IPS-18c (cell line): ENCODE results near the gene C11orf98.
"Not testable (repeated sequence)": the region's sequence is repeated elsewhere in the genome, so short reads cannot be mapped to it uniquely, and the experiment has no call there.

ENCODE experiments used
- H3K4me3 ChIP-seq: 2 replicates; pipeline ENCODE4 v1.7.0; 2013; ENCODE audit warnings: low read depth, mild to moderate bottlenecking, low read length, moderate library complexity; ENCODE audit not compliant: insufficient read depth
- H3K9me3 ChIP-seq: one replicate; pipeline ENCODE4 v1.6.1; 2013; ENCODE audit warnings: mild to moderate bottlenecking, low read length, moderate library complexity; ENCODE audit not compliant: control insufficient read depth, insufficient read depth

Gene C11orf98

DNA sequence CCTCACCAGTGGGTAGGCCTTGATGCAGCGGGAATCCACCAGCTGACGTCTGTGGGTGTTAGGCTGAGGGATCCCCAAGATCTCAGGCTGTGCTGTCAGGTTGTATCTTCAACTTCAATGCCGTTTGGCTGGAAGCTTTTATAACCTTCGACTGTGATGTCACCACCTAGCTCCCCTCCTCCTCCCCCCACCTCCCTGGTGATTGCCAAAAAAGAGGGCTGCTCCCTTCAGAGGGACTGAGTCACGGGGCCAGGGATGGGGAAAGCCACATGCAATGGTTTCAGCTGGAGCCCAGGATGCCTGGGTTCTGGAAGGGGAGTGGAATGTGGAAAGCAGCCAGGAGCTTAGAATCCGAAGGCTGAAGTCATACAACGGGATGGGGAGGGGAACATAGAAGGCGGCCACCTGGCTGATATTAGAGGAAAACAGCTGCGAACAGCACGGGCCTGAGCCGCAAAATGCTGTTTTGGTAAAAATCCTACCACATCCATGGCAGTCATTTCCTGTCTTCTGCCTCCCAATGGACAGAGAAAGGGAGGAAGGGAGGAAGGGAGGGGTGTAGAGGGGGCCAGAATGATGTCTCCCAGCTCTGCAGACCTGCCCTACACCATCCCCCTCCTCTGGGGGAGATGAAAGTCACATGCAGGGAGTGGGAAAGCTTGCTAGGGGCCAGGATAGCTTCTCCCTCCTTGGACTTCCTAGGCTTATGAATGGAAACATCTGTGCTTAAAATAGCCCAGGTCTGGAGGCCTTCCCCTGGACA, 24.6 kb upstream of the C11orf98 start, which contains the start of gene LRRN4CL:
LRRN4CL (minus strand) TSS at position 110 of the 763 bp plus-strand sequence. CDS start 1,022 bp downstream, outside the sequence.
- no peak within 1 kb of the TSS; the same call in 1 of the 2 replicates for H3K4me3 ChIP-seq
- H3K9me3 ChIP-seq: peaks cover 2% of the 10 kb centered on the region

DNA sequence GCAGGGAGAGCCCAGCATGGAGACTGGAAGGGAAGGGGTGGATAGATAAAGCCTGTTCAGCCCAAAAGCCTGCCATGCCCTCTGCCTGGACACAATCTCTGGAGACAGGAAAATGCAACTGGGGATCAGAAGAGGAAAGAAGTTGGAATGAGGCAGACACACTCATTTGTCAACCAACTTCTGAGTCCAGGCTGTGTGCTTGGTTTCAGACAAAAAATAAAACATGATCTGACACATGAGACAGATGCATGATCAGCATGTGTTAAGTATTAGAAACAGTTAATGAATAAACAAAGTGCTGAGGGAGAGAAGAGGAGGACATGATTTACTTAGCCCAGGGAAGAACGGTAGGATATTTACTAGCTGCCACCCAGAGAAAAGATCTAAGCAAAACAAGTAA, 23.5 kb upstream of the C11orf98 start:
- H3K4me3 ChIP-seq: no peak overlapping the region; the same call in 1 of the 2 replicates
- no peaks in the 10 kb centered on the region for H3K9me3 ChIP-seq

DNA sequence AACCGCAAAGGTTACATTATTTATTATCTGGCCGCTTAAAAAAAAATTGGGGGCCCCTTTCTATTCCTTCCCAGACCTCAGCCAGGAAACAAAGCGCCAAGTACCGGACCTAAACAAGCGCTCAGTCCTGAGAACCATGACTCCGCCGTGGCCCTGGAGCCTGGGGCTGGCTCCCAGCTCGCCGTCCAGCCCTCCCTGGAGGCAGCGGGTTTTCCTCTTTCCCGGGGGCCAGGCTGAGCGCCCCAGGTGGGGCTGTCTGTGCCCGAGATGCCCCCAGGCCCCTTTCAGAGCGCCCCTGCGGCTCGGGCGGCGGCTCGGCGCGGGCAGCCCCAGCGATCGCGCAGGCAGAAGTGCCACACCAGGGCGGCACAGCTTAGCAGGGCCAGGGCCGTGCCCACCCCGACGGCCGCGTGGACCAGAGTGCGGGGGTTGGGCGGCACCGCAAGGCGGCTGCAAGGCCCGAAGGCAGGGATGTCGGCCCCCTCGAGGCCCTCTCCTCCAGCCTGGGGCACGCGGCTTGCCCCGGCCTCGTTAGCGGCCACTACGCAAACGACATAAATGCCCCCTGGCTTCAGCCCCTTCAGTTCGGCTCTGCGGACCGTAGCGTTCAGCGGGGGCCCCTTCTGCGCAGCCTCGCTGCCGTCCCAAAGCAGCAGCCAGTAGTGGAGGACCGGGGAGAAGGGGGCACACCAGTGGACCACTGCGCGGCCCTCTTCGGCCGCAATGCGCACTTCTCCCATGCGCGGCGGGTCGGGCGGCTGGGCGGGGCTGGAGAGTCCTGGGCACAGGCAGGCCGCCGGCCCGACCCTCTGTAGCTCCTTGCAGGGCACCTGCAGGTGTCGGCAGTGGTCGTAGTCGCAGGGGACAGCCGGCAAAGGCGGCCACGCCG, 22.7 kb upstream of the C11orf98 start:
- H3K9me3 ChIP-seq: no peaks in the 10 kb centered on the region
- H3K4me3 ChIP-seq: no peak overlapping the region; the same call in 1 of the 2 replicates

DNA sequence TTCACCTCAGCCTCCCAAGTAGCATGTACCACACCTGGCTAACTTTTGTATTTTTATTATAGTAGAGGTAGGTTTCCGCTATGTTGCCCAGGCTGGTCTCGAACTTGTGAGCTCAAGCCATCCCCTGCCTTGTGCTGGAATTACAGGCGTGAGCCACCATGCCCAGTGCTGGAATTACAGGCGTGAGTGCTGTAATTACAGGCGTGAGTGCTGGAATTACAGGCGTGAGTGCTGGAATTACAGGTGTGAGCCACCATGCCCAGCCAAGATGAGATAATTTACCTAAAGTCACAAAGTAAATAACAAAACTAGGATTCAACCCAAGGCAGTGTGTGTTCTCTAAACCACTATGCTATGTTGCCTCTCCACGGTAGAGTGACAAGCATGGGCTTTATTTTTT, 17.5 kb upstream of the C11orf98 start:
- H3K4me3 ChIP-seq: no peak overlapping the region
- H3K9me3 ChIP-seq: no peaks in the 10 kb centered on the region

DNA sequence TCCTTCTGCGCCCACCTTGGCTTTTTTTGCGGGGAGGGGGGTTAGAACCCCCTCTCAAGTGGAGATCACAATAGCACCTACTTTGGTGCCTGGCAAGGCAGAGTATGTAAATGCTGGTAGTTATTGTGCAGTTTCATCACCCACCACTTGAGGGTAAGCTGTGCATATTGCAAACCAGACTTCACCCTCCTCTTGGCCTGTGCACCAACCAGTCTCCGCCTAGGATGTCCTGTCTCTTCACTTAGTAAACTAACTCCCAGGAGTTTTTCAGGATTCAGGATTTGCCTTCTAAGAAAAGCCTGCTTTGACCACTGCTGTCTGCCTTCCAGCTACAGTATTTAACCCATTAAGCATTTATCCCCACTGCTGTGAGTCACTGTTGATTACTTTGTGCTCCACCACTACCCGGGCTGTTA, 15.8 kb upstream of the C11orf98 start:
- H3K4me3 ChIP-seq: no peak overlapping the region

DNA sequence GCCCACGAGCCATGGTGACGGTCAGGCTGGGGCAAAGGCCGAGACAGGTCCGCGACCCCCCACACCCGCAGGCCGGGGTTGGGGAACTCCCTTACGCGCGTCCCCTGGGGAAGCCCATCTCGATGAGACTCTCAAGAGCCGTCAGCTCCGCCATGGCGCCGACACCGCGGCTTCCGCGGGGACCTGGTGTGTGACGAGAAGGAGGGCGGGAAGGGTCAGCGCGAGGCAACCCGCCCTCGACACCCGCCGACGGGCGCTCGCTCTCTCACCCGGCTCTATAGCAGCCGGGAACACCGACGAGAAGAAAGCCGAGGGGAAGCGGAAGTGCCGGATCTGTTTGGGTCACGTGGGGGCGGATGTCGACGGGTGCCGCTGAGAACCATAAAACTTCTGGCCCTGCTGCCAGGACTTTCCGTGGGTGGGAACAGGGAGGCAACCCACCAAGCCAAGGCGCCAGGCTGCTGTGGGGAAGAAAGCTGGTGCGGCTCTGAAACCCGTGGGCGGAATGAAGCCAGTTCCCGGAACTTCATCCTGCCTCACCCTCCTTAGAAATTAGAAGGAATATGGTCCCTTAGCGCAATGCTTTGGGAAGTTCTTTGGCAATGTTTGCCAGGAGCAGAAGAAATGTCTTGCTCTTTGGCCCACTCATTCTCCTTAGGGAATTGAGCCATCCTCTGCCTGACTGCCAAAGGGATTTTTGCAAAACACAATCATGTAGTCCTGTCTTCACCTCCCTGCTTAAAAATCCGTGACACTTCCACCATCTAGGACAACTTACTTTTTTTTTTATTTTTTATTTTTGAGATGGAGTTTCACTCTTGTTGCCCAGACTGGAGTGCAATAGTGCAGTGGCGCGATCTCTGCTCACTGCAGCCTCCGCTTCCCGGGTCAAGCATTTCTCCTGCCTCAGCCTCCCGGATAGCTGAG, 14.0 kb upstream of the C11orf98 start, which contains the start of gene UBXN1:
UBXN1 (minus strand) TSS at position 304 of the 927 bp plus-strand sequence; CDS start at position 154, 150 bp downstream.
- H3K9me3 ChIP-seq: no peaks in the 10 kb centered on the region
- peak within 1 kb of the TSS; percentile 94 for H3K4me3 ChIP-seq

More for the DNA sequence above, 15.8 kb upstream of the C11orf98 start:
- no peaks in the 10 kb centered on the region for H3K9me3 ChIP-seq

DNA sequence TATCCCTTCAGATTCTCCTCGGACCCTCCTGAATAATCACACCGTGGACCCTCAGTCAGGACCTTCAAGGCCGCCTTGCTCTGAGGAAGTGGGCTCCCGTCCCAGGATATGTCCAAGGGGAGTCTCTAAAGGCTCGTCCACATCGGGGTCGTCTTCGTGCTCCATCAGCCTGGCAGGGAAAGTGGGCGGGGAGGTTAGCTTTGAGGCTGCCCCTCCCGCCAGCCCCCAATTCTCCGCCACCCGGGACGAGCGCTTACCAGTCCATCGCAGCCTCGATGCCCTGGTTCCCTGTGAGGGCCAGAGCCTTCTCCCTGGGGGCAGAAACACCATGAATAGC, 13.4 kb upstream of the C11orf98 start:
- Histone ChIP-seq H3K4me3 (peak overlapping the region; percentile 94), H3K9me3 (no peaks in the 10 kb centered on the region)

DNA sequence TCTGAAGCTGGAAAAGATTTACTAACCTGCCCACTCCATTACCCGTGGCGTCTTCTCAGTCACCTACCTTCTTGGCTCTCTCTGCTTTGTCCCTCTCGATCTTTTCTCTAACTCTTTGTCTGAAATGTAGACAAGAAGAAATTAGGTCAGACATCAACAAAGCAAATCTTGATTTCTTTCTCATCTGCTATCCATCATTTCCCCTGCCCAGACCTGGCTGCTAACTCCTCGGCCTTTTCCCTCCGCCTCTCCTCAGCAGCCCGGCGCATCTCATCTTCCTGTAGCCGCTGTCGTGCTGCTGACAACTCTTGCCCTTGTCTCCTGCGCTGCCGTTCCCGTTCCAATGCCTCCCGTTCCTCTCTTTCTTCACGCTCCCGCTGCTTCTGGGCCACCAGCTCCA, 12.7 kb upstream of the C11orf98 start:
- H3K9me3 ChIP-seq: no peaks in the 10 kb centered on the region
- no peak overlapping the region for H3K4me3 ChIP-seq

DNA sequence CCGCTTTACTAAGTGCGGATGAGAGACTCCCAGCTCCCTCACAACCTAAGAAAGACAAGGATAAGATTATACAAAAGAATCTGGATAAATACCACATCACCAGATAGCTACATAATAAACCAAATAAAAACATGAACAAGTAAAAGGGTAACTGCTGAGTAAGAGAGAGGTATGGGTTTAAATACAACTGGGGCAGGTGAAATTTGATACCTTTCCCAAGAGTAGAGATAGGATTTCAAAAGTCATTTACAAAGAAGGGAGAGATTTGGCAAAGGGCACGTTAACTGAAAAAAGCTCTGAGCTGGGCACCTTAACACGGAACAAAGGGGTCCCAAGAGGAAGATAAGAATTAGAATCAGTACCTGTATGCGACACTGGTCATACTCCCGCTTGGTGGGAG, 12.1 kb upstream of the C11orf98 start:
- Histone ChIP-seq H3K9me3 (no peaks in the 10 kb centered on the region), H3K4me3 (no peak overlapping the region)

DNA sequence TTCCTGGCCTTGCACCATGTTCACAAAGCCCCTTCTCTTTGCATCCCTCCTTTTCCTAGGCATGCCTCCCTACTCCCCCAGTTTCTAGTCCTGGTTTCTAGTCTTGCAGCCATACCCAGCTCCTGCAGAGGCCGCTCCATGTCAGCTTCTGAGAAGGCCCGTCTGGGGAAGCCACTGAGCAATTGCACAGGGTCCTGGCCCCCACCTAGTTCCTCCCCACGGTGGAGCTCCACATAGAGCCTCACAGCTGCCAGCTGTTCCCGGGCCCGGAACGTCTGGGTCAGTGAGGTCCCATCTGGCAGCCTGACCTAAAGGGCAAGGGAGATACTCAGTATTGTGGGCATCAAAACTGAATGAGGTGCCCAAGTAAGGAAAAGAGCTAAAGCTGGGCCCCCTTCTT, 11.7 kb upstream of the C11orf98 start:
- H3K9me3 ChIP-seq: no peaks in the 10 kb centered on the region
- no peak overlapping the region for H3K4me3 ChIP-seq

DNA sequence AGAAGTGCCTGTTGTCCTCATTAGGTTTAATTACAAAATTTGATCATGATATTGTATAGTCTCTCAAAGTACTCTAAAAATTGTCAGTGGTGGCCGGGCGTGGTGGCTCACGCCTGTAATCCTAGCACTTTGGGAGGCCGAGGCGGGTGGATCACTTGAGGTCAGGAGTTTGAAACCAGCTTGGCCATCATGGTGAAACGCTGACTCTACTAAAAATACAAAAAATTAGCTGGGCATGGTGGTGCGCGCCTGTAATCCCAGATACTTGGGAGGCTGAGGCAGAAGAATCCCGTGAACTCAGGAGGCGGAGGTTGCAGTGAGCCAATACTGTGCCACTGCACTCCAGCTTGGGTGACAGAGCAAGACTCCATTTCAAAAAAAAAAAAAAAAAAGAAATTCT, 10.4 kb upstream of the C11orf98 start:
- not testable (repeated sequence) for H3K4me3 ChIP-seq, H3K9me3 ChIP-seq

DNA sequence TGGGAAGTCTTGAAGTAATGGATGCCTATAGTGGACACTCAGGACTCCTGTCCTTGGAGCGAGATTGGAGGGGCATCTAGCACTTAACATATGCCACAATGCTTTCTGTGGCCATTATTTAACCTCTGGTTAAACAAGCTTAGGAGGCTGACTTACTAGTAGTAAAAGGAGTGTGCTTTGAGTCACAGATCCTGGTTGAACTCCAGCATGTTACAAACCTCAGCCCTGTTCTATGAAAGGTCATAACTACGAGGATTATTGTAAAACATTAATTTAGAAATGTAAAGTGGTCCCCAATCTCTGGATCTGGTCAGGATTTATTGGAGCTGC, 8.2 kb upstream of the C11orf98 start:
- no peak overlapping the region for H3K4me3 ChIP-seq

DNA sequence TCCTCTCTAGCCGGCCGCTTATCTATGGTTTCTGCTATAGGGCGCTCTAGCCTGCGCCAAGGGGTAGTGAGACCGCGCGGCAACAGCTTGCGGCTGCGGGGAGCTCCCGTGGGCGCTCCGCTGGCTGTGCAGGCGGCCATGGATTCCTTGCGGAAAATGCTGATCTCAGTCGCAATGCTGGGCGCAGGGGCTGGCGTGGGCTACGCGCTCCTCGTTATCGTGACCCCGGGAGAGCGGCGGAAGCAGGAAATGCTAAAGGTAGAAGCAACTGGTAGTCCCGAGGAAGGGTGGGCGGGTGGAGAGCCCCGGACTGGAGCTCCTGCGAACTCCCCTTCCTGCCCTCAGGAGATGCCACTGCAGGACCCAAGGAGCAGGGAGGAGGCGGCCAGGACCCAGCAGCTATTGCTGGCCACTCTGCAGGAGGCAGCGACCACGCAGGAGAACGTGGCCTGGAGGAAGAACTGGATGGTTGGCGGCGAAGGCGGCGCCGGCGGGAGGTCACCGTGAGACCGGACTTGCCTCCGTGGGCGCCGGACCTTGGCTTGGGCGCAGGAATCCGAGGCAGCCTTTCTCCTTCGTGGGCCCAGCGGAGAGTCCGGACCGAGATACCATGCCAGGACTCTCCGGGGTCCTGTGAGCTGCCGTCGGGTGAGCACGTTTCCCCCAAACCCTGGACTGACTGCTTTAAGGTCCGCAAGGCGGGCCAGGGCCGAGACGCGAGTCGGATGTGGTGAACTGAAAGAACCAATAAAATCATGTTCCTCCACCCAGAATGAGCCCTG, 6.8 kb upstream of the C11orf98 start, which contains the start of the genes LBHD1 and UQCC3:
LBHD1 (minus strand) TSS at position 660 of the 782 bp plus-strand sequence. CDS start 2,236 bp downstream, outside the sequence.
UQCC3 (plus strand) TSS at position 66 of the 782 bp plus-strand sequence; CDS start at position 139, 73 bp downstream.
- Histone ChIP-seq H3K4me3 (peak within 1 kb of the TSS; percentile 98), H3K9me3 (no peaks in the 10 kb centered on the region)

More for the DNA sequence above, 8.2 kb upstream of the C11orf98 start:
- H3K9me3 ChIP-seq: no peaks in the 10 kb centered on the region

DNA sequence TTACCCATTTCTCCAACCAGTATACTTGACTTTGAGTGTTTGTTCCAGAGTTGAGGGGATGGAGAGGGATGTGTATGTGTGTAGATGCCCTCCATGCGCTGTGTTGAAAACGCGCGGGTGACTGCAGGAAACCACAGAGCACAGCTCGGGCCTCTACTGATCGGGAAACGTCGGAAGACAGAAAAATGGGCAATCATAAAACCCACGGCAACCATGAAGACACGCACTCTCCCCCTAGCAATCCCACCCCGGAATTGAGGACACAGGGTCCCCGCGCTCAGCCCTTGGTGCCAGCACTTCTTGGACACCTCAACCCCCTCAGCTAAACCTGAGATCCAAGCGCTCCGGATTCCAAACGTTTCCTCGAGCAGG, 6.2 kb upstream of the C11orf98 start:
- Histone ChIP-seq H3K9me3 (no peaks in the 10 kb centered on the region), H3K4me3 (peak overlapping the region; percentile 98)

DNA sequence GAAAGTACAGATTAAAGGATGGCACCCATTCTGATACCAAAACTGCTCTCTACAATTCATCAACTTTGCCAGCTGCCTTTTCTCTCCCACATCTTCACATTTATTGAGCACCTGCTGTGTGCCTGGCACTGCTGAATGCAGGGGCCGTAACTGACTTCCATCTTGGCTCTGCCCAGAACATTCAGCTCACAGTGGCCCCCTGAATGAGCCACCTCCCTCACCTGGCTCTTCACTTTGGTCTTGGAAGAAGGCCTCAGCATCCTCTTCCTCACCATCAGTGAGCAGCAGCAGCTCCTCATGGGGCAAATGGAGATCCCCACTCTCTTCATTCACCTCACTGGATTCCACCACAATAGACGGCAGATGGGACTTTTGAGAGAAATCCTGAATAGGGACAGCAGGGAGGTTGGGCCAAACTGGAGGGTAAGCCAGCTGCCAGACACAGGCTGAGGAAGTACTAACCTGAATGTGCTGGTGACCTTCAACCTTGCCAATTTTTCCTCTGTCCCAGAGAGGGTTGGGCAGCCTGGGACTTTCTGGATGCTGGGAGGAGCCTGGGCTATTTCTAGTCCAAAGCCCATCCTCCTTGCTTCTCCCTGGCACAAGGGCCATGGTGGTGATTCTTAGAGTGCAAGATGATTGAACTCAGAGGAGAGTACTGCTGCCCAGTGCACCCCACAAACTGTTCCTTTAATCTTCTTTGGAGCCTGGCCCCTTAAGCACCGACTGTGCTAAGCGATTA, 4.6 kb upstream of the C11orf98 start:
- H3K9me3 ChIP-seq: no peaks in the 10 kb centered on the region
- no peak overlapping the region for H3K4me3 ChIP-seq

DNA sequence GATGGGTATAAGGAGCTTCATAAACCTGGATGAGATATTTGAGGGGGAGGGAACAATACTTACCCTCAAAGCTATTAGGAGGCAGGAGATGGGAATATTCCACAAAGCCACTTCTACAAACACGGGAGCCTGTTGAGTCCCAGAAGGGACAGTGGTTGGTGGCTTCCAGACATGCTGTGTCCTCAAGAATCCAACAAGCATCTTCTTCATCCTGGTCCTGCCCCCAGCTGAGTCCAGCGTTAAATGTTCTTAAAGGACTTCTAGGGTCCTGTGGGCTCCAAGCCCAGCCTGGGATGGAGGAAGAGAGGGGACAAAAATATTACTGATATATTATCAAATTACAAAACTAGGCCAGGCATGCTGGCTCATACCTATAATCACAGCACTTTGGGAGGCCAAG, 2.5 kb upstream of the C11orf98 start:
- Histone ChIP-seq H3K4me3 (no peak overlapping the region), H3K9me3 (no peaks in the 10 kb centered on the region)
